ENCODE data around the gene SNN. TPM values are rescaled to one million over a fixed set of nuclear protein-coding genes. Genes with fewer than 3 reads are reported as not detected.
A peak's percentile ranks its signal among the peaks of the same experiment; 100 is the strongest.

The SNN gene
- total RNA-seq, 1 donor from 2014 or later: 38.3 TPM

DNA sequence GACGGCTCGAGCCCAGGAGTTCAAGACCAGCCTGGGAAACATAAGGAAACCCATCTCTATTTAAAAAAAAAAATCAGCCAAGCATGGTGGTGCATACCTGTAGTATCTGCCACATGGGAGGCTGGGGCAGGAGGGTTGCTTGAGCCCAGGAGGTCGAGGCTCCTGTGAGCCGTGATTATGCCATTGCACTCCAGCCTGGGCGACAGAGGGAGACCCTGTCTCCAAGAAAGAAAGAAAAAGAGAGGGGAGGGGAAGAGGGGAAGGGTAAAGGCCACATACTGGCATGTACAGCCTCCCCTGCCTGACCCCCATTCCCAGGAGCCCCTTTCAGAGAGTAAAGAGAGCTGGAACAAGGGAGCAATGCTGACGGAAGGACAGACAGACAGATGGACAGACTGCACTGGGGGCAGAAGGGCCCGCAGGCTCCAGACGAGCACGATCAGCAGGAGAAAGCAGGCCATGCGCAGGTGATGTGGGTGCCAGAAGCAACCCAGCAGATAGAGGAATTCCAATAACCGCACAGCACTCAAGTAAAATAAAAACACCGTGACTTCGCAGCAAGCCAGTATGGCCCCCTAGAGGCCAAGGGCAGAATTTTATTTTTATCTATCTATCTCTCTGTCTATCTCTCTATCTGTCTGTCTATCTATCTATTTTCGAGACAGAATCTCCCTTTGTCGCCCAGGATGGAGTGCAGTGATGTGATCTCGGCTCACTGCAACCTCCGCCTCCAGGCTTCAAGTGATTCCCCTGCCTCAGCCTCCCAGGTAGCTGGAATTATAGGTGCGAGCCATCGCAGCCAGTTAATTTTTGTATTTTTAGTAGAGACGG is 27.1 kb upstream of the SNN start:
- Mint-ChIP-seq H3K9me3 (no peaks in the 10 kb centered on the region), H3K27me3 (ENCODE audit: low read depth) (no peaks in the 10 kb centered on the region), H3K27ac (peak overlapping the region; percentile 50), H3K4me3 (no peak overlapping the region), H3K36me3 (no peaks in the 10 kb centered on the region), H3K4me1 (peaks cover 9% of the 10 kb centered on the region)
- no peak for DNase-seq (ENCODE audit: low spot score in 2 of 2, unreplicated experiment in 2 of 2)
- TF ChIP-seq, protein P1, sequence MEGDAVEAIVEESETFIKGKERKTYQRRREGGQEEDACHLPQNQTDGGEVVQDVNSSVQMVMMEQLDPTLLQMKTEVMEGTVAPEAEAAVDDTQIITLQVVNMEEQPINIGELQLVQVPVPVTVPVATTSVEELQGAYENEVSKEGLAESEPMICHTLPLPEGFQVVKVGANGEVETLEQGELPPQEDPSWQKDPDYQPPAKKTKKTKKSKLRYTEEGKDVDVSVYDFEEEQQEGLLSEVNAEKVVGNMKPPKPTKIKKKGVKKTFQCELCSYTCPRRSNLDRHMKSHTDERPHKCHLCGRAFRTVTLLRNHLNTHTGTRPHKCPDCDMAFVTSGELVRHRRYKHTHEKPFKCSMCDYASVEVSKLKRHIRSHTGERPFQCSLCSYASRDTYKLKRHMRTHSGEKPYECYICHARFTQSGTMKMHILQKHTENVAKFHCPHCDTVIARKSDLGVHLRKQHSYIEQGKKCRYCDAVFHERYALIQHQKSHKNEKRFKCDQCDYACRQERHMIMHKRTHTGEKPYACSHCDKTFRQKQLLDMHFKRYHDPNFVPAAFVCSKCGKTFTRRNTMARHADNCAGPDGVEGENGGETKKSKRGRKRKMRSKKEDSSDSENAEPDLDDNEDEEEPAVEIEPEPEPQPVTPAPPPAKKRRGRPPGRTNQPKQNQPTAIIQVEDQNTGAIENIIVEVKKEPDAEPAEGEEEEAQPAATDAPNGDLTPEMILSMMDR (IDR thresholded peaks at IDR 0.05; ENCODE audit: unreplicated experiment): peak; percentile 90

DNA sequence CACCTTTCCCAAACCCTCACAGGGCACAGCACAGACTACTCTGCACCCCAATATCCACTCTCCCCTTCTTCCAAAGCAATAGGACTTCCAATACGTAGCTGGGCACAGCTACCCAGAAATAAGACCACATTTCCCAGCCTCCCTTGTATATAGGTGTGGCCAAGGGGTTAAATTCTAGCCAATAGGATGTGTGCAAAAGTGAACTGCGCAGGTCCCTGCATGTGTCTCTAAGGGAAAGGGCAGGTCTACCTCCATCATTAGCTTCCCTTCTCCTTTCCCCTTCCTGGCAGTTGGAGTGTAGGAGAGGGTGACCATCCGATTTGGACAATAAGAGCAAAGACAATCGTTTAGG is 25.5 kb upstream of the SNN start:
- H3K27ac Mint-ChIP-seq: no peak overlapping the region
- H3K4me3 Mint-ChIP-seq: no peak overlapping the region
- H3K9me3 Mint-ChIP-seq: no peaks in the 10 kb centered on the region
- H3K36me3 Mint-ChIP-seq: no peaks in the 10 kb centered on the region
- TF ChIP-seq, protein P1 (IDR thresholded peaks at IDR 0.05; ENCODE audit: unreplicated experiment): no peak
- no peaks in the 10 kb centered on the region for H3K27me3 Mint-ChIP-seq (ENCODE audit: low read depth)
- DNase-seq (ENCODE audit: low spot score in 2 of 2, unreplicated experiment in 2 of 2): no peak
- peaks cover 8% of the 10 kb centered on the region for H3K4me1 Mint-ChIP-seq

DNA sequence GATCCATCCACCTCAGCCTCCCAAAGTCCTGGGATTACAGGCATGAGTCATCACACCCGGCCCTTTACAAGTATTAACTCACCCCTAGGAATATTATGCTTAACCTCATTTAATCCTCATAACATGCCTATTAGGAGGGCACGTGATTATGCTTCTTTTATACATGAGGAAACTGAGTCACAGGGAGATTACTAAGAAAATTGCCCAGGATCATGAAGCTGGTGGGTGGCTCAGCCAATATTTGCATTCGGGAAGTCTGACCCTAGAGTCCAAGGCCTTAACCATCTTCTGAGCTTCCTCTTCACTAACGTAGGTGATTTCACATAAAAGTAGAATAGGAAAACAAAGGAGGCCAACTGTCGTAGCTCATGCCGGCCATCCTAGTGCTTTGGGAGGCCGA is 19.0 kb upstream of the SNN start:
- Mint-ChIP-seq H3K27ac (no peak overlapping the region), H3K36me3 (no peaks in the 10 kb centered on the region), H3K27me3 (ENCODE audit: low read depth) (no peaks in the 10 kb centered on the region), H3K4me1 (no peaks in the 10 kb centered on the region), H3K4me3 (no peak overlapping the region), H3K9me3 (no peaks in the 10 kb centered on the region)
- no peak for DNase-seq (ENCODE audit: low spot score in 2 of 2, unreplicated experiment in 2 of 2)
- TF ChIP-seq, protein P1 (IDR thresholded peaks at IDR 0.05; ENCODE audit: unreplicated experiment): no peak

DNA sequence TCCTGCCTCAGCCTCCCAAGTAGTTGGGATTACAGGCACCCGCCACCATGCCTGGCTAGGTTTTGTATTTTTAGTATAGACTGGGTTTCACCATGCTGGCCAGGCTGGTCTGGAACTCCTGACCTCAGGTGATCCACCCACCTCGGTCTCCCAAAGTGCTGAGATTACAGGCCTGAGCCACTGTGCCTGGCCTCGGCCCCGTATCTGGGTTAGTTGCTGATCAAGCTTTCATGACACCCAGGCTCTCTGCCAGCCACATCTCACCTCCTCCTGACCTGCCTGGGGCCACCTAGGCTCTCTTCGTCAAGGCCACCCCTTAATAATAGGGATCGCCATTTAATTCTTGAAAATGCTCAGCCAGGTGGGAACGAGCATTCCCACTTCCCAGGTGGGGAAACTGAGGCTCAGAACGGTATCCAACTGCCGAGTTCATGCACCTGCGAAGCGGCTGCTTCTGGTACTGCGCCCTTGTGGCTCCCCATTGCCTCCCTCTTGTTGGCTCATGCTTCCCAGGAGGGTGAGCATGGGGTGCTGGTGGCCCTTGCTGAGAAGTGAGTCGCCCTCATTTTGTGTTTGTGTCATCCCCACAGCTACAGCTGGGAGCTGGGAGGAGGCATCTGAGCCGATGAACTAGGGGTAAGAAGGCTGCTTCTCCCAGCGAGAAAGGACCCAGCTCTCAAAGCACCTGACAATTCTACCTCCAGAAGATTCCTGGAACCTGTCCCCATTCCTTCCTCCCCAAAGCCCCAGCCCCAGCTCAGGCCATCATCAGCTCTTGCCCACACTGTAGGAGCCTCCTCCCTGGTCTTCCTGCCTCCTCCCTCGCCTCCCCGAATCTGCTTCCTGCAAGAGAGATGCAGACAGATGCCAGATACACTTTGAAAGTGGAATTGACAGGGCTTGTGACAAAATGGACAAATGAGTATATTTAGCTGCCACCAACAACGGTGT is 17.3 kb upstream of the SNN start:
- H3K27ac Mint-ChIP-seq: no peak overlapping the region
- no peaks in the 10 kb centered on the region for H3K36me3 Mint-ChIP-seq
- H3K4me3 Mint-ChIP-seq: no peak overlapping the region
- TF ChIP-seq, protein P1 (IDR thresholded peaks at IDR 0.05; ENCODE audit: unreplicated experiment): no peak
- DNase-seq (ENCODE audit: low spot score in 2 of 2, unreplicated experiment in 2 of 2): no peak
- no peaks in the 10 kb centered on the region for H3K27me3 Mint-ChIP-seq (ENCODE audit: low read depth)
- no peaks in the 10 kb centered on the region for H3K9me3 Mint-ChIP-seq
- no peaks in the 10 kb centered on the region for H3K4me1 Mint-ChIP-seq

DNA sequence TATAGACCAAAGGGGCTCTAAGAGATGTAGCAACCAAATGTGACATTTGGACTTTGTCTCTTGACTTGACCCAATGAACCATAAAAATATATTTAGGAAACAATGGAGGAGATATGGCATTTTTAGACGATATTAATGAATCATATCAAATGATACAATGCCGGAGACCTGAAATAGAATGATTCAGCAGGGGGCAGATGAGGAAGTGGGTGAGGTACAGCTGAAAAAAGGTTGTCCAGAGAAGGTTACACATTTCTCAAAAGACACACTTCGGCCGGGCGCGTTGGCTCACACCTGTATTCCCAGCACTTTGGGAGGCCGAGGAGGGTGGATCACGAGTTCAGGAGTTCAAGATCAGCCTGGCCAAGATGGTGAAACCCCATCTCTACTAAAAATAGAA is 16.5 kb upstream of the SNN start:
- no peaks in the 10 kb centered on the region for H3K9me3 Mint-ChIP-seq
- no peaks in the 10 kb centered on the region for H3K36me3 Mint-ChIP-seq
- H3K4me1 Mint-ChIP-seq: no peaks in the 10 kb centered on the region

More for the DNA sequence above, 16.5 kb upstream of the SNN start:
- Mint-ChIP-seq H3K27ac (no peak overlapping the region), H3K27me3 (ENCODE audit: low read depth) (no peaks in the 10 kb centered on the region), H3K4me3 (no peak overlapping the region)
- no peak for DNase-seq (ENCODE audit: low spot score in 2 of 2, unreplicated experiment in 2 of 2)
- TF ChIP-seq, protein P1 (IDR thresholded peaks at IDR 0.05; ENCODE audit: unreplicated experiment): no peak

Data from mesothelial cell of epicardium (in vitro differentiated cells).